ENCODE data around the gene GLS2. TPM values are rescaled to one million over a fixed set of nuclear protein-coding genes. Genes with fewer than 3 reads are reported as not detected.

The GLS2 gene
- total RNA-seq, 1 experiment from 2014 or later: 14.8 TPM

DNA sequence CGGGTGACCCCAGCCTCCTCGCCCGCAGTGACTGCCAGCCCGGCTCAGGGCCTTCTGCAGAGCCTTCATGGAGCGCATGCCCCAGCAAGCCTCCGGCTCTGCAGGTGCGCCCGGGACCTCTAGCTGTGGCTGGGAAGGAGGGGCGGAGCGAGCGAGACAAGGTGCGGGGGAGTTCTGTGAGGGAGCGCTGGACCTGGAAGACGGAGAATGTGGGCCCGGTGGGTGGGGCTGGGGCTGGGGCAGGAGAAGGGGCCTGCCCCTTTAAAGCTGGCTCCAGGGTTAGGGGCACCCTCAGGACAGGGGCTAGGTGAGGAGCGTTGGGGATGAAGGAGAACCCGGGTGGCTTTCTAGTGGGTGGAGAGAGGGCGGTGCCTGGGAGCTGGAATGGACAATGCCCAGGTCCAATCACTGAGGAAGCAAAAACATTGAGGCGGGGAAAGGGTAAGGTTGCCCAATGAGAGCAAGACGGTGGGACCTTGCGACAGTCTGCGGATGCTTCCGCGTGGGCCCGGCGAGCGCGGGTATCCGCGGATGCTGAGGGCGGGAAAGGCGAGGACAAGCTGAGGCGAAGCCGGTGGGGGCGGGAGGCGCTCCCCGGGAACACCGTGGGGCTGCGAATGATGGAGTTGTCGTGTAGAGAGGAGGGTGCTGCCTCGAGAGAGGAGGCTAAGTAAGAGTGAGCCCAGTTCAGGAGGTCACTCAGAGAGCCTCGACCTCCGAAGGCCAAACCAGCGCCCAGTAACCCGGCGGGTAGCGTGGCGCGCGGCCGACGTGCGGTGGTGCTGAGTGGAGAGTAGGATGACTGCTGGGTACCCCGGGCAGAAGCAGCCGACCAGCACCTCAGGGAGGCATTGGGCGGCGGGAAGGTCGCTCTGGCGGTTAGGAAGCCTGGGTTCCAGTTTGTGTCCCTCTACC is at the start of gene GLS2 (continued):
- TF ChIP-seq, protein P1, sequence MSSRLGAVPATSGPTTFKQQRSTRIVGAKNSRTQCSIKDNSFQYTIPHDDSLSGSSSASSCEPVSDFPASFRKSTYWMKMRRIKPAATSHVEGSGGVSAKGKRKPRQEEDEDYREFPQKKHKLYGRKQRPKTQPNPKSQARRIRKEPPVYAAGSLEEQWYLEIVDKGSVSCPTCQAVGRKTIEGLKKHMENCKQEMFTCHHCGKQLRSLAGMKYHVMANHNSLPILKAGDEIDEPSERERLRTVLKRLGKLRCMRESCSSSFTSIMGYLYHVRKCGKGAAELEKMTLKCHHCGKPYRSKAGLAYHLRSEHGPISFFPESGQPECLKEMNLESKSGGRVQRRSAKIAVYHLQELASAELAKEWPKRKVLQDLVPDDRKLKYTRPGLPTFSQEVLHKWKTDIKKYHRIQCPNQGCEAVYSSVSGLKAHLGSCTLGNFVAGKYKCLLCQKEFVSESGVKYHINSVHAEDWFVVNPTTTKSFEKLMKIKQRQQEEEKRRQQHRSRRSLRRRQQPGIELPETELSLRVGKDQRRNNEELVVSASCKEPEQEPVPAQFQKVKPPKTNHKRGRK (CRISPR knock-in tag; IDR thresholded peaks at IDR 0.05; ENCODE audit: borderline replicate concordance): 0 out of 2 replicates have a peak, but pooled peaks have one; percentile 74
- TF ChIP-seq TEAD4 (CRISPR knock-in tag; IDR thresholded peaks at IDR 0.05) (peak; percentile 94), ZNF232 (CRISPR knock-in tag; IDR thresholded peaks at IDR 0.05) (peak; percentile 98), E2F4 (CRISPR knock-in tag; IDR thresholded peaks at IDR 0.05; ENCODE audit: borderline replicate concordance, low read depth) (peak; percentile 92), RORB (CRISPR knock-in tag; IDR thresholded peaks at IDR 0.05) (no peak), ATF1 (CRISPR knock-in tag; IDR thresholded peaks at IDR 0.05) (0 out of 2 replicates have a peak, but pooled peaks have one; percentile 87), ATF6 (CRISPR knock-in tag; IDR thresholded peaks at IDR 0.05) (peak; percentile 84), FOXP1 (CRISPR knock-in tag; IDR thresholded peaks at IDR 0.05; ENCODE audit: borderline replicate concordance) (peak; percentile 99), NR2C2 (CRISPR knock-in tag; IDR thresholded peaks at IDR 0.05) (peak; percentile 85), ELF4 (CRISPR knock-in tag; IDR thresholded peaks at IDR 0.05; ENCODE audit: low read depth) (0 out of 2 replicates have a peak, but pooled peaks have one; percentile 83), GABPB1 (CRISPR knock-in tag; IDR thresholded peaks at IDR 0.05) (peak; percentile 71), STAT6 (CRISPR knock-in tag; conservative IDR thresholded peaks at IDR 0.05; ENCODE audit: low read depth) (no peak), ERG (CRISPR knock-in tag; IDR thresholded peaks at IDR 0.05) (no peak), MYBL2 (CRISPR knock-in tag; IDR thresholded peaks at IDR 0.05) (peak; percentile 98), FOXP4 (CRISPR knock-in tag; IDR thresholded peaks at IDR 0.05) (peak; percentile 99), JUN (CRISPR knock-in tag; IDR thresholded peaks at IDR 0.05) (peak; percentile 99), HMGA2 (CRISPR knock-in tag; IDR thresholded peaks at IDR 0.05) (no peak), ARID4B (CRISPR knock-in tag; IDR thresholded peaks at IDR 0.05; ENCODE audit: borderline replicate concordance) (peak; percentile 97), ESRRA (CRISPR knock-in tag; IDR thresholded peaks at IDR 0.05; ENCODE audit: borderline replicate concordance) (peak; percentile 92), TP53 (CRISPR knock-in tag; IDR thresholded peaks at IDR 0.05) (peak; percentile 95)
- TF ChIP-seq, protein P2, sequence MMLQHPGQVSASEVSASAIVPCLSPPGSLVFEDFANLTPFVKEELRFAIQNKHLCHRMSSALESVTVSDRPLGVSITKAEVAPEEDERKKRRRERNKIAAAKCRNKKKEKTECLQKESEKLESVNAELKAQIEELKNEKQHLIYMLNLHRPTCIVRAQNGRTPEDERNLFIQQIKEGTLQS (CRISPR knock-in tag; conservative IDR thresholded peaks at IDR 0.05): peak; percentile 84
